Cardiac septum (tissue), 1 donor: Measurements from ENCODE around the gene PROK2. TPM values are rescaled to one million over a fixed set of nuclear protein-coding genes. Genes with fewer than 3 reads are reported as not detected.

ENCODE experiments used
- DNase-seq: peaks from one replicate; pipeline ENCODE4 v3.0.0-alpha.2; 2020; ENCODE audit warnings: low spot score
- intact Hi-C: fragments of 100-400 bp; cut with DNase I; formaldehyde crosslinking; loops from one replicate; pipeline ENCODE4 v1.14.0; 2022
- long read RNA-seq: library from polyadenylated mRNA; unstranded; transcript quantifications from one replicate; pipeline ENCODE4 v2.0.0, GENCODE V29; 2021
- total RNA-seq: library from RNA; stranded (reverse); fragmentation: NEBNext Ultra II Directional; extraction: Animal tissue kit (Norgen Biotek cat#: 25700); gene quantifications from one replicate; pipeline ENCODE4 v1.2.1, GENCODE V29; 2021
- donor health status: DM: no; HTN: no; CAD: no.

PROK2 gene, protein sequence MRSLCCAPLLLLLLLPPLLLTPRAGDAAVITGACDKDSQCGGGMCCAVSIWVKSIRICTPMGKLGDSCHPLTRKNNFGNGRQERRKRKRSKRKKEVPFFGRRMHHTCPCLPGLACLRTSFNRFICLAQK
- 1.3 TPM for total RNA-seq
- long read RNA-seq, partial matches to known transcripts, result 0 of 1 reads
- long read RNA-seq, other reads (novel, unspliced or antisense), result 0 of 1 reads

- intact Hi-C loops, result no loop called here
- DNase-seq, result no peak
These were observed at the start of gene PROK2 for GRCh38 chr3:71784914-71785531. Gene PROK2, minus strand, starts transcription at chr3:71785148. Its CDS starts 96 bp downstream, at chr3:71785052.

DNA sequence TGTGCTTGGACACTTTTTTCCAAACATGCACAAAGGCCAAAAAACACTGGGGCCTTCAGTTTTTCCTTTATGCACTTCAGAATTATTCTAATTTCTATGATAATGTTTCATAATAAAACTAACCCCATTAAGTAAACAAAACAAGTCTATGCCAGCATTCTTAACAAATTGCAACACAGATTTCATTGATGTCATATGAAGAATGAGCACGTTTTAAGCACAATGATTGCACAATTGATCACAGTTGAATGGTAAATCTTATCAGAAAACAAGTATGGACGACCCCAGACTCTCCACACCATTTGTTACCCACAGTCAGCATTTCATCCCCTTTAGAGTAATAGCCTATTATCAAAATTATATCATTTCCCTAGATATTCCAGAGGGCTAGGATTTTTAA is 46.7 kb upstream of the PROK2 start:
- intact Hi-C loops, result no loop called here
- no peak for DNase-seq

DNA sequence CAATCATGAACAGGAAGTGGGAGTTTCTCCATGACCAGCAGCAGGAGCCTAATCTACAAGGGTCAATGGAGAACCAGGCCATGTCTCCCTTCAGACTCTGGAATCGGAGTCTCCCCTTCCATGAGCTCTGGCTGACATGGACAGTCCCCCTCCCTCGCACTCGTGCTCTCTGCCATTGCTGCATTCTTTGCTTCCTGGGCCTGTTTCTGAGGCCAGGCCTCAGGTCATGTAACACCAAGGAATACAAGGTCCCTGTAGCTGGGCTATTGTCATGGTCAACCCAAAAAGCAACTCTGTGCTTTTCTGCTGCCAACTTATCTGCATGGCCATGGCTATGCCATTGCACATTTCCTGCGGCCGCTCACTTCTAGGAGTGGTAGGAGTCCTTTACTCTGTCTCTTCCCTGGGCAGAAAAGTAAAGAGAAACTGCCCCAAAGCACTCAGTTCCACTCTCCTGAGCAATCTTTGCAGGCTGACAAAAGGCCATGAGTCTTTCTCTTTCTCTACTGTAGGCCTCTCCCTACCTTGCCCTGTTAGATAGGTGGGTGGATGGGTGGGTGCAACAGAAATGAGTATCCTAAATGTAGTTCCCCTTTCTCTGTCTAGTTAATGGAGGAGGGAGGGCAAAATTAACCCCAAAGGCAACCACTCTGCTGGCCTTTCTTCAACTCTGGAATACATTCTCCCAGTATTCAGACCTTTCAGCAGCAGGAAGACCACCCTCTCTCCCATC is 40.8 kb upstream of the PROK2 start:
- no peak for DNase-seq
- intact Hi-C loops, result no loop called here

DNA sequence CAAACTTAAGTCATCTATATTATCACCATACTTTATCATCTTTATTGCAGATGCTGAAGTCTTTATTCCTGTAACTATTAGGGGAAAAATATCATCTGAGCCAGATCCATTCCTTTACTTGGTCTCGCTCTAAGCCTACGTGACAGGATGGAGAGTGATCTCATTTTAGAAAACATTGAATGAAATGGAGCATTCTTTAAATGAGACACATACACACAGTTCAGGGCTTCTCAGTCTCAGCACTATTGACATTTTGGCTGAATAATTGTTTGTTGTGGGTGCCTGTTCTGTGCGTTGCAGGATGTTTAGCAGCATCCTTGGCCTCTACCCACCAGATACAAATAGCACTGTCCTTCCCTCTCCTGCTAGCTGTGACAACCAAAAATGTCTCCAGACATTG is 36.2 kb upstream of the PROK2 start:
- intact Hi-C loops, result no loop called here
- no peak for DNase-seq

DNA sequence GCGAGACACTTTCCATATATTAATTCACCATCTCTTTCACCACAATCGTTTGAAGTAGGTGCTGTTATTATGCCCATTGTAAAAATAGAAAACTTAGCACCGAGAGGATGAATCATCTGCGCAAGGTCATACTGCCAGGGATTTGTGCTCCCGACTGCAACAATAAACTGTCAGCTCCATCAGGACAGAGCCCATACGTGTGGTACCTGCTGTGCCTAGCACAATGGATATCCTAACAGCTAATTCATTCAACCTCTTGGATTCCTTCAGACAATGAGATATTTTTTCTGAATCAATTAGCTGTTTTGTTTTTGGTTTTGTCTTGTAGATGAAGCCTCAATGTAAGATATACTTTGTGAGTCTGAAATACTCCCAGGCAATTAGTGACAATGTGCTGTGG is 32.3 kb upstream of the PROK2 start:
- DNase-seq, result no peak
- intact Hi-C loops, result no loop called here

DNA sequence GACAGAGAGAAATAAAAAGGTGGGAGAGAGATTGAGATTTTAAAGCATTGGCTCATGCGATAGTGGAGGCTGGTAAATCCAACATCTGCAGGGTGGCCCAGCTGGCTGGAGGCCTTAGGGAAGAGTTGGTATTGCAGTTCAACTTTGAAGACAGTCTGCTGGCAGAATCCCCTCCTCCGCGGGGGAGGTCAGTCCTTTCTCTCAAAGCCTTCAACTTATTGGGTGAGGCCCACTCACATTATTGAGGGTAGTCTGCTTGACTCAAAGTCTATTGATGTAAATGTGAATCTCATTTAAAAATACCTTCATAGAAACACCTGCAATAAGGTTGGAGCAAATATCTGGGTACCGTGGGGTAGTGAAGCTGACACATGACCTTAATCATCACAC is 31.8 kb upstream of the PROK2 start:
- DNase-seq, result no peak
- intact Hi-C loops, result no loop called here

DNA sequence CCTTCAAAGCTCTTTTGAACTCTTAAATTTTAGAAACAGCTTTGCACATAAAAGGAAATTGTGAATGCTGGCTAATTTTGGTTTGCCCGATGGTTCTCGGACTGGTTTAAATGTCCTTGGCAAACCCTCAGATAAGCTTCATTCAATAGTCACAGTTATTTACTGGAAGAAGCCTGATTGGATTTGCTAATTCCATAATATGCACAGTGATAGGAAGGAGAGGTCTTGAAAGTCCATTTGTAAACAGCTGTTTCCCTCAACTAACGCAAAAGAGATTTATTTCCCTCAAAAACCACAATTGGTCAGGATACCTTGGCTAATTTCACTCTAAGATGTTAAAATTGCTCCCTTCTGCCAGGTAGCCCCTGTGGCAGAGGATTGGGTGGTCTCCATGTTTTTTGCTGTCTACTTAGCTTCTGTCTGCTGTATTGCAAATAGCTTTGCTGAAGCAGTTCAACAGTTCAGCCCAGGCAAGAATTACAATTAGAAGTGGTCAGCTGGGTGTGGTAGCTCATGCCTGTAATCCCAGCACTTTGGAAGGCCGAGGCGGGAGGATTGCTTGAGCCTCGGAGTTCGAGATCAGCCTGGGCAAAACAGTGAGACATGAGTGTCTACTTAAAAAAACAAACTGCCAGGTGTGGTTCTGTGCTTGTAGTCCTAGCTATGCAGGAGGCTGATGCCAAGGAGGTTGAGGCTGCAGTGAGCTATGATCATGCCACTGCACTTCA is 30.6 kb upstream of the PROK2 start:
- no peak for DNase-seq
- intact Hi-C loops, result no loop called here

DNA sequence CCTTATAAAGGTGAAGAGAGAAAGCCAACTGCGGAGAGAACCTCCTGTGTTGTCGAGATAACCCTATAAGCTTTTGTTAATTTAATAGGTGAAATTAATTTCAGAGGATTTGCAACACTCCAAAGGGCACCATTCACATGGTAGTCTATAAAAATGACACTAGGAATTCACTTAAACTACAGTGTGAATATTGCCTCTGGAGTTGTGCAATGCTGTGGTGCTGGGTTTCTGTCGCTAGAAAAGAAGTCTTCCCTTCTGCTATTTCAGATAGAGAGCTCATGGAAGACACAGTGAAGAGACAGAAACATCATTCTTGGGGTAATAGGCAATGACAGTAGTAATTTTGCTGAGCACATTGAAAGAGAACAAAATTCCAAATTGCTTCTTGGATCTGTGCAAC is 28.8 kb upstream of the PROK2 start:
- intact Hi-C loops, result no loop called here
- no peak for DNase-seq

- intact Hi-C loops, result no loop called here
- no peak for DNase-seq
These were observed 28.1 kb upstream of the PROK2 start for GRCh38 chr3:71813073-71813472.

- intact Hi-C loops, result no loop called here
- DNase-seq, result no peak
These were observed 25.1 kb upstream of the PROK2 start for GRCh38 chr3:71810056-71810455.

DNA sequence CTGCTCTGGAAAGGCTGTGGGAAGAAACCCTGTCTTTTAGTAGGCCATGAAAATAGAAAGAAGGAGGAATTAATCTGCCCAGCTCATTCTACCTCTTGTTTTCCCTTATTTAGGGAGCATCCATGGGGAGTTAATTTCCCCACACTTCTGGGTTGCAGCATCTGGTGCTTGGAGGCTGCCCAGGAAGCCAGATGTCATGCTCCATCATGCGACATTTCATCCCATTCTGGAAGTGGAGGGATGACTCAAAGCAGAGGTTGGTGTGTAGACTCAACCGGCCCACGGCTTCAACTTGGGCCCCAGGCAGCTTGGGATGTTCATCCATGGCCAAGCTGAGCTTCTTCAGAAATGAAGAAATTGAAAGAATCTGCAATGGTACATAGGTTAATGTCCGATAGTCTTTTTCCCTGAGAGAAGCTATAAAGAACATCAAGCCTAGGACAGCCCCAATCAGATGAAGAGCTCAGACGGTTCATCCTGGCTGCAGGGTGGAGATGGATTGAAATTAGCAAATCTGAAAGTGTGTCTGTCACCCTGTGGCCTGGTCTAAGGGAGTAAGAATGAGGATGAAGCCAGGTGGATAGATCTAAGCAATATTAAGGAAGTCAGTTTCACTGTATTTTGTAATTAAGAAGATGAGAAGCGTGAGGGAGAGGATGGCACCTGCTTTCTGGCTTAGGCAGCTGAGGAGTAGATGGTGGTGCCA is 24.5 kb upstream of the PROK2 start:
- intact Hi-C loops, result no loop called here
- no peak for DNase-seq

- intact Hi-C loops, result no loop called here
- DNase-seq, result no peak
These were observed 21.8 kb upstream of the PROK2 start for GRCh38 chr3:71806736-71807135.

DNA sequence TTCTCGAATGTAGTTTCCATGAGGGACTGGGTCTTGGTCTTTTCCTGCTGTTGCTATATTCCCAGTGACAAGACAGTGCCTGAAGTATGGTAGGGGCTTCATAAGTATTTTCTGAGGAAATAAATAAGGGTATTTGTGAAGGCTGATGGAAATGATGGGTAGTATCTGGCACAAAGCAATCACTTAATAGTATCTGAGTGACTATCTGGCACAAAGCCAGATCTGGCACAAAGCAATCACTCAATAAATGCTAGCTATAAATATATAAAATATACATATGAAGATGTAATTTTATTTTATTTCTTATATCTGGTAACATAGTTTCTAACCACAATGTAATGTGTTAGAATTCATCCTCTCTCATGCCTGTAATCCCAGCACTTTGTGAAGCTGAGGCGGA is 20.7 kb upstream of the PROK2 start:
- intact Hi-C loops, result no loop called here
- DNase-seq, result no peak

GRCh38 chr3:71805199-71805598 is 20.3 kb upstream of the PROK2 start:
- DNase-seq, result no peak
- intact Hi-C loops, result no loop called here

DNA sequence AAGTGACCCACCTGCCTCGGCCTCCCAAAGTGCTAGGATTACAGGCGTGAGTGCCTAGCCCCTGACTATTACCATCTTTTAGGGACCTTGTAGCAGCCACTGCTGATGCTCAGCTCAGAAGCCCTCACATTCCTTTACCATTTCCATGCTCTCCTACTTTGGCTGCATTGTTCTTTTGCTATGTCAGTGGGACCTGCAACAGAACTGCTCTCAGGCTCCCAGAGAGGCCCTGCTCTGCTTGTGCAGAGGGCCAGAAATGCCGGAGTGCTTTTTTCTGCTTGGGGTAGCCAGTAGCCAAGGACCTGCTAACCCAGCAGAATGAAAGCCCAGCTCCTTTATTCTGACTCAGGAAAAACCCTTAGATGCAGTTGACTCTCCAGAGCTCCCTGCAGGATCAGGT is 18.3 kb upstream of the PROK2 start:
- DNase-seq, result no peak
- intact Hi-C loops, result no loop called here

DNA sequence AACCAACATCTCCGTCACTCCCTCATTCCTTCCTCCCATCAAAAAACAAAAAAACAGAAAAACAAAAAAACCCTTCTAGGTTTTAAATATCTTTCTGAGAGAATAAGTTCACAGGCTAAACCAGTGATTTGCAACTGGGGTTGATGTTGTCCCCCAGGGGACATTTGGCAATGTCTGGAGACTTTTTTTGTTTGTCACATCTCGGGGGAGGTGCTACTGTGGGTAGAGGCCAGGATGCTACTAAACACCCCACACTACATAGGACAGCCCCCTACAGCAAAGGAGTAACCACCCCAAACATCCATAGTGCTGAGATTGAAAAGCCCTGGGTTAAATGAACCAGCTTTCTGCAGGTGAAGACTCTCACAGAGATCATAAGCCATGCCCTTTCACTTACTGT is 17.0 kb upstream of the PROK2 start:
- DNase-seq, result no peak
- intact Hi-C loops, result no loop called here

DNA sequence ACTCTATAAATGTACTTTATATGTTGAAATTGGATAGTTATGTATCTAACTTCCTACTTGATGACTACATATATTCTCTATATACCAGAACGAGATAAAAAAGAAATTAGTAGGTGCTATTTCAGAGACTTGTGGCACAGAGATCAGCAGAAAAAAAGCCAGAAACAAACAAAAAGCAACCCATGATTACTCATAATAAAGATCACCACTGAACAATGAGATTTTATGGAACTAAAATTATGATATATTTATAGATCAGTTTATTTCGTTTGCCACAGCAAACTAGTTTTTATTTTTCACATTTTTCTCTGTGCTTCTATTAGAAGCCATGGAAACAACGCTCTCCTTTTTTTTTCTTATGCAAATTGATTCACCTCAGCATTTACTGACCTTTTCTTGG is 15.1 kb upstream of the PROK2 start:
- no peak for DNase-seq
- intact Hi-C loops, result no loop called here

DNA sequence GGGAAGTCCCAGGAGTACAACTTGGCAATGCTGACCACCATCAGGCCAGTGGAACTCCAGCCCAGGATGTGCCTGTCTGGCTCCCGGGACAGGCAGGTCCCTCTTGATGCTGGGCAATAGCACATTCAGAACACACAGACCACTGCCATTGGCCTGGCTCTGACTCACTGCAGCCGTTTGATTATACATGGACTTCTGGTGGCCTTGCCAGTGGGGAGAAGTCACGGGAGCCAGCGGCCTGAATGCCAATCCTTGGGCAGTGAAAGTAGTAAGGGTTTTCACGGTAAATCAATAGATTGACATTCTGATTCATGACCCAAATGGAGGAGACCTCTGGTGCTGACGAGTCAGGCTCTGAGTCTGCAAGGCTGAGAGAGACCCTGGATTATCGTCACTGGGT is 12.5 kb upstream of the PROK2 start:
- intact Hi-C loops, result no loop called here

GRCh38 chr3:71796290-71796689 is 11.3 kb upstream of the PROK2 start:
- intact Hi-C loops, result no loop called here
- DNase-seq, result no peak

More for the DNA sequence above, 12.5 kb upstream of the PROK2 start:
- no peak for DNase-seq

GRCh38 chr3:71791634-71792033 is 6.7 kb upstream of the PROK2 start:
- no peak for DNase-seq
- intact Hi-C loops, result no loop called here
